ENCODE data around the gene ANKRD62.
"Not testable (repeated sequence)": the region's sequence is repeated elsewhere in the genome, so short reads cannot be mapped to it uniquely, and the experiment has no call there.

DNA sequence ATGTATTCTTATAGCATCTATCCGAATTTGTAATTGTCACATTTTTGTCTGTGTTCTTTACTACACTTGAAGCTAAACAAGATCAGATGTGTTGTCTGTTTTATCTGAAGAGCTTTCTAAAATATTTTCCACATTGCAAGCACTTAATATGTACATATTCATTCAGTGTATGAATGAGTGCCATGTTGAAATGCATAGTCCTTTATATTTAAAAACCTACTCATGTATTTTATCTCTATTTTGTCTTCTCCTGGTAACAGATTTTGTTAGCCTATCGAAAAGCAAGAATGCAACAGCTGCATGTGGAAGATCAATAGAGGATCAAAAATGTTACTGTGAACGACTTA lies 28.4 kb downstream of the ANKRD62 start:
- TF ChIP-seq, protein P1, sequence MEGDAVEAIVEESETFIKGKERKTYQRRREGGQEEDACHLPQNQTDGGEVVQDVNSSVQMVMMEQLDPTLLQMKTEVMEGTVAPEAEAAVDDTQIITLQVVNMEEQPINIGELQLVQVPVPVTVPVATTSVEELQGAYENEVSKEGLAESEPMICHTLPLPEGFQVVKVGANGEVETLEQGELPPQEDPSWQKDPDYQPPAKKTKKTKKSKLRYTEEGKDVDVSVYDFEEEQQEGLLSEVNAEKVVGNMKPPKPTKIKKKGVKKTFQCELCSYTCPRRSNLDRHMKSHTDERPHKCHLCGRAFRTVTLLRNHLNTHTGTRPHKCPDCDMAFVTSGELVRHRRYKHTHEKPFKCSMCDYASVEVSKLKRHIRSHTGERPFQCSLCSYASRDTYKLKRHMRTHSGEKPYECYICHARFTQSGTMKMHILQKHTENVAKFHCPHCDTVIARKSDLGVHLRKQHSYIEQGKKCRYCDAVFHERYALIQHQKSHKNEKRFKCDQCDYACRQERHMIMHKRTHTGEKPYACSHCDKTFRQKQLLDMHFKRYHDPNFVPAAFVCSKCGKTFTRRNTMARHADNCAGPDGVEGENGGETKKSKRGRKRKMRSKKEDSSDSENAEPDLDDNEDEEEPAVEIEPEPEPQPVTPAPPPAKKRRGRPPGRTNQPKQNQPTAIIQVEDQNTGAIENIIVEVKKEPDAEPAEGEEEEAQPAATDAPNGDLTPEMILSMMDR (IDR thresholded peaks at IDR 0.05): not testable (repeated sequence)
- TF ChIP-seq POLR2A (IDR thresholded peaks at IDR 0.05): not testable (repeated sequence)

Data from heart left ventricle (tissue), 13 donors.